SU-DHL-6 (cell line): ENCODE data around the gene FAM187B.

Experiments
- H2AFZ ChIP-seq: fragments of 200-600 bp; sonication (generic); 2 replicates; pipeline ENCODE4 v1.6.1; 2014; ENCODE audit warnings: low read depth, mild to moderate bottlenecking, moderate library complexity, mixed read lengths, antibody characterized with exemption, low read length; ENCODE audit not compliant: severe bottlenecking
- H3F3A ChIP-seq: fragments of 200-600 bp; shearing (Covaris generic); 2 replicates; pipeline ENCODE4 v1.6.0; 2016; ENCODE audit warnings: antibody characterized with exemption, mild to moderate bottlenecking; ENCODE audit not compliant: insufficient read depth
- H3K27ac ChIP-seq: fragments of 200-600 bp; sonication (generic); 2 replicates; pipeline ENCODE4 v1.5.1; 2016; ENCODE audit warnings: low read depth, mild to moderate bottlenecking, low read length, moderate library complexity, mixed read lengths
- H3K27me3 ChIP-seq: fragments of 200-600 bp; sonication (generic), shearing (Covaris generic); 2 replicates; pipeline ENCODE4 v1.6.0; 2014; ENCODE audit warnings: mild to moderate bottlenecking, low read length
- H3K36me3 ChIP-seq: fragments of 200-600 bp; sonication (generic); 2 replicates; pipeline ENCODE4 v1.6.1; 2014; ENCODE audit warnings: mild to moderate bottlenecking, low read length, mixed read lengths
- H3K4me2 ChIP-seq: fragments of 300-600, 200-600 bp; shearing (Covaris generic), sonication (generic); 2 replicates; pipeline ENCODE4 v1.6.0; 2014; ENCODE audit warnings: low read length, low read depth, mild to moderate bottlenecking; ENCODE audit not compliant: poor library complexity, severe bottlenecking
- H3K4me3 ChIP-seq: fragments of 200-600 bp; sonication (generic); 2 replicates; pipeline ENCODE4 v1.5.1; 2014; ENCODE audit warnings: antibody characterized with exemption, low read length, mild to moderate bottlenecking, mixed read lengths; ENCODE audit not compliant: insufficient read depth, poor library complexity, severe bottlenecking
- H3K79me2 ChIP-seq: fragments of 200-600 bp; sonication (generic); 2 replicates; pipeline ENCODE4 v1.6.1; 2014; ENCODE audit warnings: mild to moderate bottlenecking, low read length, moderate library complexity; ENCODE audit not compliant: insufficient read depth
- H3K9ac ChIP-seq: fragments of 200-600 bp; sonication (generic); 2 replicates; pipeline ENCODE4 v1.7.0; 2014; ENCODE audit warnings: mild to moderate bottlenecking, low read length
- H3K9me2 ChIP-seq: fragments of 200-600 bp; sonication (generic); replicated peaks from 2 replicates; pipeline ENCODE4 v1.6.1; 2014; ENCODE audit warnings: low read length; ENCODE audit not compliant: insufficient read depth
- H3K9me3 ChIP-seq: fragments of 200-600 bp; sonication (generic); 2 replicates; pipeline ENCODE4 v1.6.1; 2014; ENCODE audit warnings: low read length, mixed read lengths; ENCODE audit not compliant: insufficient read depth
- H4K20me1 ChIP-seq: fragments of 200-600 bp; sonication (generic); 2 replicates; pipeline ENCODE4 v1.6.1; 2014; ENCODE audit warnings: low read depth, mild to moderate bottlenecking, antibody characterized with exemption, low read length, moderate library complexity, mixed read lengths
- CTCF ChIP-seq: fragments of 200-600 bp; sonication (generic); IDR thresholded peaks from one replicate; pipeline ENCODE4 v1.5.1; 2017; ENCODE audit warnings: antibody characterized with exemption, mild to moderate bottlenecking, low read length, moderate library complexity; ENCODE audit not compliant: insufficient read depth, poor library complexity, severe bottlenecking
- EZH2phosphoT487 ChIP-seq: fragments of 200-600 bp; sonication (generic), shearing (Covaris generic); conservative IDR thresholded peaks from 2 replicates; pipeline ENCODE4 v1.6.1; 2018; ENCODE audit warnings: mild to moderate bottlenecking, antibody characterized with exemption, low read length, moderate library complexity, mixed read lengths

The FAM187B gene

DNA sequence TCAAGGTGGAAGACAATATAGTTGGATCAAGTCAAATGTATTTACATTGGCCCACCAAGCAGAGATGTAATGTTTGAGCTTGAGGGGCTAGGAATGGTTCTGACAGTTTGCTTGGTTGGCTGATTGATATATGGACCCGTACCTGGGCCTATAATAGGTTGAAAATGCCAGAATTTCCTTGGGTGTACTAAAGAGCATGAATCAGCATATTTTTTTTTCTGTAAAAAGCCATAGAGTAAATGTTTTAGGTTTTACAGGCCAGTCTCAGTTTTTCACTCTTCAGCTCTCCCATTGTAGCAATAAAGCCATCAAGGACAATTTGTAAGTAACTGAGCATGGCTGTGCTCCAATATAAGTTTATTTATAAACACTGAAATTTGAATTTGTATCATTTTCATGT, 47.2 kb downstream of the FAM187B start:
- H4K20me1 ChIP-seq = no peaks in the 10 kb centered on the region
- no peak overlapping the region for H3K27ac ChIP-seq
- no peaks in the 10 kb centered on the region for H3F3A ChIP-seq
- H3K4me3 ChIP-seq = no peak overlapping the region
- no peak overlapping the region for H3K9ac ChIP-seq
- no peaks in the 10 kb centered on the region for H3K9me2 ChIP-seq
- H3K79me2 ChIP-seq = no peaks in the 10 kb centered on the region
- no peak overlapping the region for H3K4me2 ChIP-seq
- H3K9me3 ChIP-seq = no peaks in the 10 kb centered on the region; the same call in 1 of the 2 replicates
- no peaks in the 10 kb centered on the region for H3K27me3 ChIP-seq
- no peak overlapping the region for H2AFZ ChIP-seq
- H3K36me3 ChIP-seq = no peaks in the 10 kb centered on the region
- no peak for TF ChIP-seq EZH2phosphoT487
- no peak for TF ChIP-seq CTCF

- Histone ChIP-seq H4K20me1 (no peaks in the 10 kb centered on the region), H2AFZ (no peak overlapping the region), H3K4me3 (no peak overlapping the region), H3K9me3 (no peaks in the 10 kb centered on the region; the same call in 1 of the 2 replicates), H3K36me3 (no peaks in the 10 kb centered on the region), H3F3A (no peaks in the 10 kb centered on the region), H3K9me2 (no peaks in the 10 kb centered on the region), H3K4me2 (no peak overlapping the region), H3K27me3 (no peaks in the 10 kb centered on the region), H3K79me2 (no peaks in the 10 kb centered on the region), H3K27ac (no peak overlapping the region), H3K9ac (no peak overlapping the region)
- TF ChIP-seq EZH2phosphoT487 (no peak), CTCF (no peak)
Measured at GRCh38 chr19:35179830-35180229, 48.7 kb downstream of the FAM187B start.

DNA sequence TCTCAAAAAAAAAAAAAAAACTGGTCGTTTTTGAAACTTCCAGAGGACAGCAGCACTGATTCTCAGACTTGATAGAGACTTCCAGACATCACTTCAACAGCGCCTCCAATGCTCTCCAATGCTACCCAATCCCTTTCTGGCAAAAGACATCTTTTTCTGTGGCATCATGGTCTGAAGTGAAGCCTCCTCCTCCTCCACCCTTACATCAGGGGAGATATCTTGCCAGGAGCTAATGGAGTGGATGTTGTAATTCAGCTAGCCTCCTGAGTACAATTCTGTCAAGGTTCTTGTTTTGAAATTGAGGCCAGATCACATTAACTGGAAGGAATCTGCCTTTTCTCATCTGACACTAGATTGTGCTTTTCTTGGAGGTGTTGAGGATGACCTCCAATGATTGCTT, 49.8 kb downstream of the FAM187B start:
- H3K79me2 ChIP-seq = no peaks in the 10 kb centered on the region
- H3K27me3 ChIP-seq = no peaks in the 10 kb centered on the region
- no peaks in the 10 kb centered on the region for H3K36me3 ChIP-seq

GRCh38 chr19:35177377-35178274, 50.9 kb downstream of the FAM187B start:
- no peaks in the 10 kb centered on the region for H3F3A ChIP-seq
- H3K9me3 ChIP-seq = no peaks in the 10 kb centered on the region; the same call in 1 of the 2 replicates
- H3K36me3 ChIP-seq = no peaks in the 10 kb centered on the region
- no peaks in the 10 kb centered on the region for H3K9me2 ChIP-seq
- H3K27ac ChIP-seq = no peak overlapping the region
- H2AFZ ChIP-seq = no peak overlapping the region
- no peaks in the 10 kb centered on the region for H4K20me1 ChIP-seq
- no peak overlapping the region for H3K9ac ChIP-seq
- no peaks in the 10 kb centered on the region for H3K27me3 ChIP-seq
- TF ChIP-seq CTCF = no peak
- no peak for TF ChIP-seq EZH2phosphoT487
- H3K4me3 ChIP-seq = no peak overlapping the region
- H3K79me2 ChIP-seq = no peaks in the 10 kb centered on the region
- H3K4me2 ChIP-seq = no peak overlapping the region

More for the DNA sequence above, 49.8 kb downstream of the FAM187B start:
- no peaks in the 10 kb centered on the region for H3K9me2 ChIP-seq
- no peak for TF ChIP-seq EZH2phosphoT487
- no peak overlapping the region for H3K27ac ChIP-seq
- no peak overlapping the region for H2AFZ ChIP-seq
- H3K9ac ChIP-seq = no peak overlapping the region
- no peak overlapping the region for H3K4me2 ChIP-seq
- no peaks in the 10 kb centered on the region for H3F3A ChIP-seq
- H4K20me1 ChIP-seq = no peaks in the 10 kb centered on the region
- H3K4me3 ChIP-seq = no peak overlapping the region
- H3K9me3 ChIP-seq = no peaks in the 10 kb centered on the region; the same call in 1 of the 2 replicates
